CD4-positive, alpha-beta T cell treated with Interleukin-15 for 4 hours (primary cell): Measurements from ENCODE around the gene CCL23.

Experiments used
- DNase-seq: peaks from one replicate; pipeline ENCODE4 v3.0.0-alpha.2; 2020; ENCODE audit warnings: low spot score

The CCL23 gene

GRCh38 chr17:35969558-35970380, 48.0 kb downstream of the CCL23 start:
- DNase-seq = peak; percentile 80

- DNase-seq = no peak
Measured at GRCh38 chr17:35968520-35969054, 49.2 kb downstream of the CCL23 start.

- DNase-seq = no peak
Measured at GRCh38 chr17:35965272-35965671, 52.5 kb downstream of the CCL23 start.

GRCh38 chr17:35963663-35964062, 54.1 kb downstream of the CCL23 start:
- no peak for DNase-seq
